SU-DHL-6 (cell line): ENCODE measurements around the gene TNNT2.

Experiments used
- H2AFZ ChIP-seq: fragments of 200-600 bp; sonication (generic); 2 replicates; pipeline ENCODE4 v1.6.1; 2014; ENCODE audit warnings: low read depth, mild to moderate bottlenecking, moderate library complexity, mixed read lengths, antibody characterized with exemption, low read length; ENCODE audit not compliant: severe bottlenecking
- H3F3A ChIP-seq: fragments of 200-600 bp; shearing (Covaris generic); 2 replicates; pipeline ENCODE4 v1.6.0; 2016; ENCODE audit warnings: antibody characterized with exemption, mild to moderate bottlenecking; ENCODE audit not compliant: insufficient read depth
- H3K27ac ChIP-seq: fragments of 200-600 bp; sonication (generic); 2 replicates; pipeline ENCODE4 v1.5.1; 2016; ENCODE audit warnings: low read depth, mild to moderate bottlenecking, low read length, moderate library complexity, mixed read lengths
- H3K27me3 ChIP-seq: fragments of 200-600 bp; sonication (generic), shearing (Covaris generic); 2 replicates; pipeline ENCODE4 v1.6.0; 2014; ENCODE audit warnings: mild to moderate bottlenecking, low read length
- H3K36me3 ChIP-seq: fragments of 200-600 bp; sonication (generic); 2 replicates; pipeline ENCODE4 v1.6.1; 2014; ENCODE audit warnings: mild to moderate bottlenecking, low read length, mixed read lengths
- H3K4me2 ChIP-seq: fragments of 300-600, 200-600 bp; shearing (Covaris generic), sonication (generic); 2 replicates; pipeline ENCODE4 v1.6.0; 2014; ENCODE audit warnings: low read length, low read depth, mild to moderate bottlenecking; ENCODE audit not compliant: poor library complexity, severe bottlenecking
- H3K4me3 ChIP-seq: fragments of 200-600 bp; sonication (generic); 2 replicates; pipeline ENCODE4 v1.5.1; 2014; ENCODE audit warnings: antibody characterized with exemption, low read length, mild to moderate bottlenecking, mixed read lengths; ENCODE audit not compliant: insufficient read depth, poor library complexity, severe bottlenecking
- H3K79me2 ChIP-seq: fragments of 200-600 bp; sonication (generic); 2 replicates; pipeline ENCODE4 v1.6.1; 2014; ENCODE audit warnings: mild to moderate bottlenecking, low read length, moderate library complexity; ENCODE audit not compliant: insufficient read depth
- H3K9ac ChIP-seq: fragments of 200-600 bp; sonication (generic); 2 replicates; pipeline ENCODE4 v1.7.0; 2014; ENCODE audit warnings: mild to moderate bottlenecking, low read length
- H3K9me2 ChIP-seq: fragments of 200-600 bp; sonication (generic); replicated peaks from 2 replicates; pipeline ENCODE4 v1.6.1; 2014; ENCODE audit warnings: low read length; ENCODE audit not compliant: insufficient read depth
- H3K9me3 ChIP-seq: fragments of 200-600 bp; sonication (generic); 2 replicates; pipeline ENCODE4 v1.6.1; 2014; ENCODE audit warnings: low read length, mixed read lengths; ENCODE audit not compliant: insufficient read depth
- H4K20me1 ChIP-seq: fragments of 200-600 bp; sonication (generic); 2 replicates; pipeline ENCODE4 v1.6.1; 2014; ENCODE audit warnings: low read depth, mild to moderate bottlenecking, antibody characterized with exemption, low read length, moderate library complexity, mixed read lengths
- CTCF ChIP-seq: fragments of 200-600 bp; sonication (generic); IDR thresholded peaks from one replicate; pipeline ENCODE4 v1.5.1; 2017; ENCODE audit warnings: antibody characterized with exemption, mild to moderate bottlenecking, low read length, moderate library complexity; ENCODE audit not compliant: insufficient read depth, poor library complexity, severe bottlenecking
- EZH2phosphoT487 ChIP-seq: fragments of 200-600 bp; sonication (generic), shearing (Covaris generic); conservative IDR thresholded peaks from 2 replicates; pipeline ENCODE4 v1.6.1; 2018; ENCODE audit warnings: mild to moderate bottlenecking, antibody characterized with exemption, low read length, moderate library complexity, mixed read lengths

Gene TNNT2

GRCh38 chr1:201374364-201374763 is 3.1 kb downstream of the TNNT2 start:
- Histone ChIP-seq H4K20me1 (no peaks in the 10 kb centered on the region), H3K9me3 (no peaks in the 10 kb centered on the region), H3K36me3 (no peaks in the 10 kb centered on the region), H3F3A (no peaks in the 10 kb centered on the region), H3K9me2 (no peaks in the 10 kb centered on the region), H3K4me2 (no peak overlapping the region), H3K27ac (no peak overlapping the region), H3K79me2 (no peaks in the 10 kb centered on the region), H3K9ac (no peak overlapping the region), H3K27me3 (no peaks in the 10 kb centered on the region), H2AFZ (no peak overlapping the region), H3K4me3 (no peak overlapping the region)
- no peak for TF ChIP-seq EZH2phosphoT487
- no peak for TF ChIP-seq CTCF

- Histone ChIP-seq H3K36me3 (no peaks in the 10 kb centered on the region), H3K4me2 (no peak overlapping the region), H3K79me2 (no peaks in the 10 kb centered on the region), H3K9ac (no peak overlapping the region), H3K4me3 (no peak overlapping the region), H3K27ac (no peak overlapping the region), H2AFZ (no peak overlapping the region), H4K20me1 (no peaks in the 10 kb centered on the region), H3F3A (no peaks in the 10 kb centered on the region), H3K27me3 (no peaks in the 10 kb centered on the region), H3K9me3 (no peaks in the 10 kb centered on the region), H3K9me2 (no peaks in the 10 kb centered on the region)
- TF ChIP-seq CTCF = no peak
- TF ChIP-seq EZH2phosphoT487 = no peak
These were observed 5.7 kb downstream of the TNNT2 start for GRCh38 chr1:201371792-201372191.

- Histone ChIP-seq H3K4me3 (no peak overlapping the region), H3K27me3 (no peaks in the 10 kb centered on the region), H3K27ac (no peak overlapping the region)
These were observed 6.2 kb downstream of the TNNT2 start for GRCh38 chr1:201371276-201371675.

More at GRCh38 chr1:201371276-201371675, 6.2 kb downstream of the TNNT2 start:
- H3K9ac ChIP-seq = no peak overlapping the region
- no peak overlapping the region for H3K4me2 ChIP-seq
- no peak overlapping the region for H2AFZ ChIP-seq
- H3F3A ChIP-seq = no peaks in the 10 kb centered on the region
- no peaks in the 10 kb centered on the region for H3K79me2 ChIP-seq
- TF ChIP-seq CTCF (no peak), EZH2phosphoT487 (no peak)
- H3K9me2 ChIP-seq = no peaks in the 10 kb centered on the region
- no peaks in the 10 kb centered on the region for H3K36me3 ChIP-seq
- no peaks in the 10 kb centered on the region for H4K20me1 ChIP-seq
- H3K9me3 ChIP-seq = no peaks in the 10 kb centered on the region
